Thyroid gland (tissue), 4 donors: ENCODE measurements around the gene RAP1GAP. TPM values are rescaled to one million over a fixed set of nuclear protein-coding genes. Genes with fewer than 3 reads are reported as not detected.

Source experiments
- DNase-seq, 2 donors: peaks; one replicate each; pipeline ENCODE4 v3.0.0-alpha.2; 2019
- H3K27ac ChIP-seq, 3 donors: fragments of 200-600 bp; sonication (generic); 1 replicate in 2 of 3; 2 replicates in 1 of 3; pipeline ENCODE4 v1.5.1; 2016 to 2019; ENCODE audit warnings: mild to moderate bottlenecking in 1 of 3, moderate library complexity in 1 of 3
- H3K27me3 ChIP-seq: fragments of 200-600 bp; sonication (generic); one replicate; pipeline ENCODE4 v1.5.1; 2019
- H3K36me3 ChIP-seq, 2 donors: fragments of 200-600 bp; sonication (generic); one replicate each; pipeline ENCODE4 v1.5.1; 2016 to 2019
- H3K4me1 ChIP-seq, 2 donors: fragments of 200-600 bp; sonication (generic); one replicate each; pipeline ENCODE4 v1.5.1; 2017 to 2019
- H3K4me3 ChIP-seq, 3 donors: fragments of 200-600 bp; sonication (generic); replicated peaks in 1 of 3; 1 replicate in 2 of 3; 2 replicates in 1 of 3; pipeline ENCODE4 v1.5.1; 2016; ENCODE audit warnings: mild to moderate bottlenecking in 1 of 3
- H3K9me3 ChIP-seq: fragments of 200-600 bp; sonication (generic); one replicate; pipeline ENCODE4 v1.5.1; 2017
- POLR2A ChIP-seq, 2 donors: fragments of 450-650 bp; IDR thresholded peaks; one replicate each; pipeline ENCODE4 v1.6.1; 2017; ENCODE audit warnings: antibody characterized with exemption in 2 of 2, mild to moderate bottlenecking in 2 of 2, moderate library complexity in 1 of 2
- WGBS, 2 donors: methylation state at CpG; one replicate each; pipeline ENCODE4 v1.1.5; 2017; 5-methylcytosine and 5-hydroxymethylcytosine counted together
- intact Hi-C: fragments of 100-400 bp; cut with DNase I; formaldehyde crosslinking; loops from one replicate; pipeline ENCODE4 v1.15.1; 2023
- total RNA-seq, 4 donors: library from RNA; depleted of rRNA; stranded (reverse); fragments of >200 nt; gene quantifications; one replicate each; pipeline ENCODE4 v1.2.3, GENCODE V29; 2016
- TF ChIP-seq, protein P1 (sequence below), 6 experiments: fragments of 200-600 bp in 3 of 6; fragments of 450-650 bp in 3 of 6; sonication (generic) in 3 of 6; IDR thresholded peaks; one replicate each; pipeline ENCODE4 v1.5.1; 2016 to 2019; ENCODE audit warnings: antibody characterized with exemption in 6 of 6, mild to moderate bottlenecking in 2 of 6, inconsistent platforms in 1 of 6, moderate library complexity in 1 of 6

The RAP1GAP gene
- total RNA-seq, 4 donors from 2014 or later, result 256 to 588 (median 506) TPM

DNA sequence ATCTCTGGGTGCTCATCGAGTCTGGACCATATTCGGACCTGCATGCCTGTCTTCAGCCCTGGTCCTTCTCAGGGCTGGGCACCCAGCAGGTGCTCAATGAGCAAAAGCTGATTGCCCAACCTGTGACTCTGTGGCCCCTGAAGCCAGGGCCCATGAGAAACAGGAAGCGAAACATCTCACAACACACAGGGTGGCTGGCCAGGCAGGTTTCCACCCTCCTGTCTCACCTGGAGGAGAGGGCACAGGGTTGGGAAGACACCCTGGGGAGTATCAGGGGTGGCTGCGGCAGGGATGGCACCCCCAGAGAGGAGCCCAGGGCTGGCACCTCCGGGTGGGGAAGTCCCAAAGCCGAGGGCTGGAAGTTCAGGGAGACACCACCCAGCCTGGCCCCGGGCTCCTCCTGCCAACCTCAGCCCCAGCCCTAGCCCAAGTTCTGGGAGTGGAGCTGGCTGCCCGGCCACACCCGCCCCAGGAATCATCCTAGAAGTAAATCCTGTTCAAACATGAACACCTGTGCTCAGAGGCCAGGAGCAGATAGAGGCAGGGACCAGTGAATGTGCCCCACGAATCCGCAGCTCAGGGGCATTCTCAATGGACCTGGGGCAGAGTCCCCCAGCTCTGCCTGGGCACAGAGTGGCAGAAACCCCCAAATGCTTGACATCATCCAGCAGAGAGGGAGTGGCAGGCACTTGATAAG is 54.6 kb downstream of the RAP1GAP start:
- H3K9me3 ChIP-seq, result no peaks in the 10 kb centered on the region
- WGBS, 2 donors, result 85 to 91% methylated on average over 4 to 9 of the region's 11 CpGs
- intact Hi-C loops, result no loop called here
- H3K27me3 ChIP-seq, result no peaks in the 10 kb centered on the region
- TF ChIP-seq POLR2A (IDR thresholded peaks at IDR 0.05), result no peak
- TF ChIP-seq, protein P1, sequence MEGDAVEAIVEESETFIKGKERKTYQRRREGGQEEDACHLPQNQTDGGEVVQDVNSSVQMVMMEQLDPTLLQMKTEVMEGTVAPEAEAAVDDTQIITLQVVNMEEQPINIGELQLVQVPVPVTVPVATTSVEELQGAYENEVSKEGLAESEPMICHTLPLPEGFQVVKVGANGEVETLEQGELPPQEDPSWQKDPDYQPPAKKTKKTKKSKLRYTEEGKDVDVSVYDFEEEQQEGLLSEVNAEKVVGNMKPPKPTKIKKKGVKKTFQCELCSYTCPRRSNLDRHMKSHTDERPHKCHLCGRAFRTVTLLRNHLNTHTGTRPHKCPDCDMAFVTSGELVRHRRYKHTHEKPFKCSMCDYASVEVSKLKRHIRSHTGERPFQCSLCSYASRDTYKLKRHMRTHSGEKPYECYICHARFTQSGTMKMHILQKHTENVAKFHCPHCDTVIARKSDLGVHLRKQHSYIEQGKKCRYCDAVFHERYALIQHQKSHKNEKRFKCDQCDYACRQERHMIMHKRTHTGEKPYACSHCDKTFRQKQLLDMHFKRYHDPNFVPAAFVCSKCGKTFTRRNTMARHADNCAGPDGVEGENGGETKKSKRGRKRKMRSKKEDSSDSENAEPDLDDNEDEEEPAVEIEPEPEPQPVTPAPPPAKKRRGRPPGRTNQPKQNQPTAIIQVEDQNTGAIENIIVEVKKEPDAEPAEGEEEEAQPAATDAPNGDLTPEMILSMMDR (IDR thresholded peaks at IDR 0.05), result no peak
- peaks cover 69 to 79% of the 10 kb centered on the region in 2 donors for H3K36me3 ChIP-seq
- H3K4me1 ChIP-seq, result peaks cover 10 to 14% of the 10 kb centered on the region in 2 donors
- H3K27ac ChIP-seq, result peak overlapping the region in 1 of 3 donors; percentile 38
- no peak overlapping the region for H3K4me3 ChIP-seq
- DNase-seq, result no peak

DNA sequence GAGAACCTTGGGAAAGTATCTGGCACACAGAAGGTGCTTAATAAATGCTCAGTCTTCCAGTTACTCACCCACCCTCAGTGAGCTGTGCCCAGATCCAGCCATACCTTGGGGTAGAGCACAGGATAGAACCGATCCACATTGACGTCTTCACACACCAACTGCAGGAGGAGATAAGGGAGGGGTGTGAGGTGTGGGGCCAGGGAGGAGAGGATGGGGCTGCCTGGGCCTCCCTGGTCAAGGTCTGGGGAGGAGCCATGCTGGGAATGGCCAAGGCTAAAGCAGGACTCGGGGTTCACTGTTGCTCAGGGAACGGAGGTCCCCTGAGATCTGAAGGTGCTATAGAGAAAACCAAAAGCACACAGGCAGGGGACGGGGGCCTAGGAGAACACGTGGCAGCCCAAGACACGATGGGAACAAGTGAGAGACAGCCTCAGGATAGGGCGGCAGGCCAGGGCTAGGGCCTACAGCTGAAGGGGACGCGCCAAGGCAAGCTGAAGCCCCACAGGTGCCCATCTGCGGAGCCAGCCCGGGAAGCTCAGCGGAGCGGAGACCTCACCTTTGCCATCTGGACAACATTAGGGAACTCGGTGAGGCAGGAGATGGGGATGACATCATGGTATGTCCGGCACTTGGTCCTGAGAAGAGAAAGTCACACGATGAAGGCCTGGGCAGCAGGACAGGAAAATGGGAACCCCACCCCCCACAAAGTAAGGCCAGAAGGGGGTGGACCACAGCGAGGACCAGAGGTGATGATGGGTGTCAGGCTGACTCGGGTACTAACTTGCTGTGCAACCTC is 55.9 kb downstream of the RAP1GAP start:
- no peaks in the 10 kb centered on the region for H3K9me3 ChIP-seq
- peaks cover 0 to under 1% of the 10 kb centered on the region in 2 donors for H3K4me1 ChIP-seq
- WGBS, 2 donors, result 87 to 91% methylated on average over 19 of the region's 19 CpGs
- H3K4me3 ChIP-seq, result no peak overlapping the region
- DNase-seq, result no peak
- peak overlapping the region in 1 of 3 donors; percentile 7 for H3K27ac ChIP-seq
- TF ChIP-seq, protein P1 (IDR thresholded peaks at IDR 0.05), result no peak
- no peak for TF ChIP-seq POLR2A (IDR thresholded peaks at IDR 0.05)
- H3K36me3 ChIP-seq, result peaks cover 80 to 90% of the 10 kb centered on the region in 2 donors
- H3K27me3 ChIP-seq, result no peaks in the 10 kb centered on the region
- intact Hi-C loops, result no loop called here

DNA sequence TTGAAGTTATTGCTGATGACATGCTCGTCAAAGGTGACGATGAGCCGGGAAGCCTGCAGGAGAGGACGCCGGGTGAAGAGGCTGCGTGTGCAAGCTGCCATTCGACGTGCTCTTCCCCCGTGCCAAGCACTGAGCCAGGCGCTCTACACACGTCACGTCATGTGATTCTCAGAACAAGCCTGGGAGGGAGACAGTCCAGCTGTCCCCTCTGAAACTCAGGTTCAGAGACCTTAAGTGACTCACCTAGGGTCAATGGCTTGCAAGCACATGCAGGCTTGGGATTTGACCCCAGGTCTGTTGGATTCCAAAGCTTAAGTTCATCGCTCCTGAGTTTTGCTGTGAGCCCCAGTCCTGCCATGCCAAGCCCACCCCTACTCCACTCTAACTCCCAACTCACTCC is 57.1 kb downstream of the RAP1GAP start:
- Histone ChIP-seq H3K36me3 (peaks cover 75 to 85% of the 10 kb centered on the region in 2 donors), H3K27me3 (no peaks in the 10 kb centered on the region), H3K4me3 (no peak overlapping the region), H3K4me1 (peaks cover 0 to 7% of the 10 kb centered on the region in 2 donors), H3K27ac (no peak overlapping the region), H3K9me3 (no peaks in the 10 kb centered on the region)
- TF ChIP-seq, protein P1 (IDR thresholded peaks at IDR 0.05), result no peak
- no peak for TF ChIP-seq POLR2A (IDR thresholded peaks at IDR 0.05)
- DNase-seq, result no peak
- intact Hi-C loops, result no loop called here
- WGBS, 2 donors, result 94 to 95% methylated on average over 13 of the region's 13 CpGs

DNA sequence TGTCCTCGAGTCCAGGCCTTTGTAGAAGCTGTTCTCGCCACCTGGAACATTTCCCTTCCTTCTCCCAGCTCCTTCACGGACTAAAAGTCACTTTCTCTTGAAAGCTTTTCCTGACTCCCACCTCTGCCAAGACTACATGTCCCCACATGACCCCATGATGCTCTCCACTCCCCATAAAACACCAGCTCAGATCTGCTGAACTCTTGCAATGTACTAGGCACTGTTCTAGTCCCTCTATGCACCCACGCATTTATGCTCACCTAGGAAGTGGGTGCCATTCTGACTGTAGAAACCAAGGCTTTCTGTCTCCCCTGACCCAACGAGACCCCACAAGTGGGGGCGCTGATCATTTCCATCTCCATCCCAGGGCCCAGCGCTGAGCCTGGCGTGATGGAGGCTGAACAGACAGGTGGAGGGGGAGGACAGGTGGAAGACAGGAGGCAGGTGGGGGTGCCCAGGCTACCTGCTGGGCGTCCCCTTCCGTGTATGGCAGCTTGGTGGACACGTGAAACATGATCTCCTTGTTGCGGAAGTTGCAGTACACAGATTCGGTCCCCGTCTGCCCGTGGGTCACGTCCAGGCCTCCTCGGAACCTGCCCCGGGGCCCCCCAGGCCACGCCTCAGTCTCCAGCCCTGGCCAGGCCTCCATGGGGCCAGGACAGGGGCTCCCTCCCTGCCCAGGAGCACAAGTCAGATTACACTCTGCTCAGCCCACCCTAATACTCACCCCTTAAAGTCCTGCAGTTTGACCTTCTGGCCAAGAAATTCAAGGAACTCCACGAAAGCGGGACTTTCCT is 58.0 kb downstream of the RAP1GAP start:
- 83 to 87% methylated on average over 13 to 21 of the region's 21 CpGs for WGBS, 2 donors
- Histone ChIP-seq H3K27me3 (no peaks in the 10 kb centered on the region), H3K9me3 (no peaks in the 10 kb centered on the region)

More for the DNA sequence above, 58.0 kb downstream of the RAP1GAP start:
- peaks cover 70 to 83% of the 10 kb centered on the region in 2 donors for H3K36me3 ChIP-seq
- no peak for TF ChIP-seq POLR2A (IDR thresholded peaks at IDR 0.05)
- TF ChIP-seq, protein P1 (IDR thresholded peaks at IDR 0.05), result no peak
- H3K27ac ChIP-seq, result peak overlapping the region in 2 of 3 donors; percentile 3 to 15
- H3K4me1 ChIP-seq, result peaks cover 0 to 14% of the 10 kb centered on the region in 2 donors
- intact Hi-C loops, result no loop called here
- H3K4me3 ChIP-seq, result no peak overlapping the region
- no peak for DNase-seq
